K562 treated with DMSO at 1 percent for 48 hours (cell line): ENCODE data around the gene CACNB1. TPM values are rescaled to one million over a fixed set of nuclear protein-coding genes. Genes with fewer than 3 reads are reported as not detected.

Experiments used
- total RNA-seq: library from RNA; unstranded; fragments of 300-600 nt; gene quantifications from 2 replicates; pipeline ENCODE4 v1.2.3, GENCODE V29; 2022; ENCODE audit warnings: low replicate concordance; ENCODE audit errors: extremely low read depth

The CACNB1 gene
- total RNA-seq, result not detected in 2 replicates

DNA sequence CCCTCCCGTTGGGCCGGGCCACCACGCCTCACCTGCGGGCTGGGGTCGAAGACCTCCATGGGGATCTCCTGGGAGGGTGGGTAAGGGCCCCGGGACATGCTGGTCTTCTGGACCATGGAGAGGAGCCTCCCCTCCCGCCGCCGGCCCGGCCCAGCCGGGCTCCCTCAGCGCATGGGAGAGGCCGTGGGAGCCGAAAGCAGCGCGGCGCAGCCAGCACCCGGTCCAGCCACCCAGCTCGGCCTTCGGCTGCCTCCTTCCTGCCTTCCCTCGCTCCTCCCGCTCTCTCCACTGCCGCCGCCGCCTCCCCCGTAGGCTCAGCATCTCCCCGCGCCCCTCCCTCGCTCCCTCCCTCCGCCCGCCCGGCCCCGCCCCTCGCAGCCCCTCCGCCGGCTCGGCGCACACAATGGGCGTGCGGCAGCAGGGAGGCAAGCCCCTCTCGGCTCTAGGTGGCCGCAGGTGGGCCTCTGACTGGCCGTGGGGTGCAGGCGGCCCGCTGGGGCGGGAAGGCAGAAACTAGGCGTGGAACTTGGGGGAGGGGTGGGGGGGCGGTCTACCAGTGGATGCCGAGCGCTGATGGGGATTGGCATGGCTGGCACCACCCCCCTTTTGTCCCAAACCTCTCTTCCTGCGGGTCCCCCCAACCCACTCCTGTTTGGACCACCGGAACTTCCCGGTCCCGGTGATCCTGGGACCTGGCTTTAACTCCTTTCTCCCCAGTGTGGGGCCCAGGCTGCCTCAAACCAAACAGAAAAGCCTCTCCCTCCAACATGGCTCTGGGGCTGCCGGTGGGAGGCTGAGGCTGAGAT lies at the start of gene CACNB1:
Gene CACNB1, minus strand, starts transcription at position 290 of the 806 bp plus-strand sequence. Its CDS starts 174 bp downstream, at position 116.

DNA sequence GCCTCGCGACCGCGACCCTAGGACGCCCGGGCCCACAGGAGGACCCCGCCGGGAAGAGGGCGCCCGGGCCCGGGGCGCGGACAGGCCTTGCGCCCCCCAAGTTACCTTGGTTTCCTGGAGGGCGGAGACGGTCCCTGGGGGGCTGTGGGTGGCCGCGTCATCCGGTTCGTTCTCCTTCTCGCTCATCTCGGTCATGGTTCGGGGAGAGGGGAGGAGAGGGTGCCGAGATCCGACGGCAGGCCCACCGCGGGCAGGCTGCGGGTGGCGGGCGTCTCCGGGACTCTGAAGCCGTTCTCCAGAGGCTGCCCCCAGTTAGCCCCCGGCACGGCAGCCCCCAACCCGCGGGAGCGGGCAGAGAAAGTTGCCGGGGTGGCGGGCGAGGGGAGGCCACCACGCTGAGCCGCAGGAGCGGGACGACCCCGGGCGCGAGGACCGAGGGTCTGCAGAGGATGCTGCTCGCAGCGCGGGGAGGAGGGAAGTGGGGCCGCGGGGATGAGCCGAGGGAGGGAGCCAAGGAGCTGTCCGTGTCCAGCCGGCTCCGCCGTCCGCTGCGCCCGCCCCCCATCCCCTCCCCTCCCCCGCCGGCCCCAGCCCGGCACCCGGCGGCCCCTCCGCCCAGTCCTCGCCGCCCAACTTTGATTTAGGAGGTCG lies 28.0 kb upstream of the CACNB1 start, which contains the start of gene STAC2:
Gene STAC2, minus strand, starts transcription at position 638 of the 651 bp plus-strand sequence. Its CDS starts 443 bp downstream, at position 195.

DNA sequence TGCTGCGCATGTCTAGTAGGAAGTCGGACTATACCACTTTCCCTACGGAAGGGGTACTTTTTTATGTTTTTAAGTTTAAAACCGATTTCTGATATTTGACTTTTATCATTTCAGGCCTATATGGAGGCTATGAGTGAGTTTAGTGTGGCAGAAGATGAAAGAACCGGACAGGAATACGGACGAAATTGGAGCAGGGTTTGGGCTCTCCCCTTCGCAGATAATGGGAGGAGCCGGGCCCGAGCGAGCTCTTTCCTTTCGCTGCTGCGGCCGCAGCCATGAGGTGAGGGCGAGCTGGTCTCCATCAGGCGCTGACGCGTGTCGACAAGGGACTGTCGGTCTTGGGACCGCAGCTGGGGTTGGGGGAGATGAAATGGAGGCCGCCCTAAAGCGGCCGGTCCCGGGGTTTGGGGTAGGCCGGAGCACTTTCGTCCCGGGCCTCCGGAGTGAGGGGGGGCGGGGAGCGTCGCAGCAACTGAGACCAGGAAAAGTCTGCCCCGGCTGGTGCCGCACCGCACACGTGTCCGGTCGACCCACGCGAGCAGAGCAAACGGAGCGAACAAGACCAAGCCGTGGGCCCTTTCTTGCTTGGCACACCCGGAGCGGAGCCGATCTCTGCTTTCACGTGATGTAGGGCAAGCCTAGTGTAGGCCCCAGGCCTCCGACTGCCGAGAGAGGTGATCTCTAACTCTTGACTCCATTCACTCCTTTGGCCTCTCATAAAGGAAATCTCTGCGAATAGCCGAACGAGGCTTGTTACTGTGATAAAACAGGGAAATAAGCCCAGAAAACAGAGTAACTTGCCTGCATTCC lies 2.8 kb upstream of the CACNB1 start, which contains the start of gene RPL19:
Gene RPL19, plus strand, starts transcription at position 214 of the 810 bp plus-strand sequence. Its CDS starts 62 bp downstream, at position 276.

DNA sequence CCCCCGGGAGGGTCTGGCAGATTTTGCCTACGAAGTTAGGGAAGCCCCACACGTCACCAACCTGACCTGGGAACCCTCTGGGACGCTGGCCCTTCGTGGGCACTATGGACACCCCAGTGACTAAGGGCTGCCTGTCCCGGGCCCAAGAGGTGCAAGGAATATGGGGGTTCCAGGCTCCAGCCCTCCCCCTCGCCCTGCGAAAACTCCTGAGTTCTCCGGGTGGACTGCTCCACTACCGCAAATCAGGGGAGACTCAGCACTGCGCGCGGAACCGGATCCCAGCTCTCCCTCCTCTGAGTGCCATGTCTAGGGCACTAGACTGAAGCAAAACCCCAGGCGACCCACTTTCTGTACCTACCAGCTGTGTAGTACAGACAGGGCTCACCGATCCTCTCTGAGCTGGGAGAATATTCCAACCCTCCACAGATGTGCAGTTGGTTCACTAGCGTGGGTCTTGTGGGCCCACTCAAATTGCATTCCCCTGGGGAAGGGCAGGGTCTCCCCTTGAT lies 31.6 kb downstream of the CACNB1 start, which contains the start of gene ARL5C:
Gene ARL5C, minus strand, starts transcription at position 321 of the 509 bp plus-strand sequence. CDS start 401 bp downstream, outside the sequence.

DNA sequence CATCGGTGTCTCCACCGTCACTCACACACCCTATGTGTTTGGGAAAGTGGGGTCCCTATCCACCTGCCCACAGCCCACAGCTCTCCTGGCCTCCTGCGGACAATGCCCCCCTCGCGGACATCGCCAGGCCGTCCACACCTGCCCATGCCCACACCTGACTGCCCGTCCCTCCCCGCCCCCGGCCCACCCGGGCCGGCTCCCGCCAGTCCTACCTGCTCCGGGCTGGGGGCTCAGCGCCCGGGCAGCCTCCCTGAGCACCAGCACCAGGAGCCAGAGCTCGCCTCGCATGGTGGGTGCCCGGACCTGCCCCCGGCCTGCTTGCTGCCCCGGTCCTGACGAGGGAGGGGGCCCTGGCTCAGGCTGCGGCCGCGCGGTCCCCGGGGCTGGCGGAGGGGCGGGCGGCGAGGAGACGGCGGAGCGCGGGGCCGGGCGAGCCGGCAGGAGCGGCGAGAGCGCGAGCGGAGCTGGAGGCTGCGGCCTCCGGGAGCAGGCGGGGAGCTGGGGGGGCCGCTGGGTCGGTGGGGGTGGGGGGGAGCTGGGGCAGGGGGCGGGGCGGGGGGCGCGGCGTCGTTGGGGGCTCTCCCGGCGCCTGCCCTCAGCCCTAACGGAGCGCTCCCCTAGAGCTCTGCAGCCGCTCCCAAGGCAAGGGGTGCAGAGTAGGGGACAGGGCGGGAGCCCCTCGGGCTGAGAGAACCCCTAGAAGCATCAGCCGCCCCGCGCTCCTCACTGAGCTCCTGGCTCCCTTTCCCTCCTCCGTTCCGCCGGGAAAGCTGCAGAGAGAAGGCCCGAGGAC lies 46.1 kb downstream of the CACNB1 start, which contains the start of gene PLXDC1:
Gene PLXDC1, minus strand, starts transcription at position 488 of the 793 bp plus-strand sequence. Its CDS starts 200 bp downstream, at position 288.

Other genes with a start within 250 kb of the CACNB1 start
- not detected in 2 replicates for gene FBXO47, start 230.3 kb downstream of the CACNB1 start, total RNA-seq
- not detected in 2 replicates for gene PLXDC1, start 46.0 kb downstream of the CACNB1 start, total RNA-seq
- not detected in 2 replicates for gene ARL5C, start 31.5 kb downstream of the CACNB1 start, total RNA-seq
- 2,946 and 5,168 TPM in 2 replicates for gene RPL19, start 2.6 kb upstream of the CACNB1 start, total RNA-seq
- gene STAC2, start 28.3 kb upstream of the CACNB1 start, total RNA-seq, result not detected in 2 replicates
- not detected in 2 replicates for gene FBXL20, start 204.0 kb upstream of the CACNB1 start, total RNA-seq